IMR-90 (cell line): ENCODE results near the gene CYTH4. TPM values are rescaled to one million over a fixed set of nuclear protein-coding genes. Genes with fewer than 3 reads are reported as not detected.

Experiments used
- ATAC-seq: fragments of 200-7000 bp; cut with Tn5 transposase; 2 replicates; pipeline ENCODE4 v1.9.1; 2020; ENCODE audit warnings: low read depth, mild to moderate bottlenecking, moderate library complexity
- BruUV-seq: library from RNA; stranded (reverse); fragments of 400-500 nt; replicated peaks from 2 replicates; lab custom pipeline; 2021; lab: Mats Ljungman, UMichigan
- CTCF ChIA-PET: fragments of 300-600 bp; formaldehyde crosslinking; extraction: SDS; loops from one replicate; lab custom pipeline; 2021; ENCODE audit warnings: antibody characterized with exemption; lab: Yijun Ruan, JAX
- POLR2A ChIA-PET: fragments of 300-600 bp; sonication (Branson Sonifier 250); formaldehyde crosslinking; loops from one replicate; lab custom pipeline; 2022; ENCODE audit warnings: antibody characterized with exemption; ENCODE audit not compliant: unreplicated experiment; lab: Charles Lee
- DNase-seq: peaks from one replicate; pipeline ENCODE4 v3.0.0; 2013
- H2AFZ ChIP-seq: replicated peaks from 2 replicates; pipeline ENCODE3; 2013; ENCODE audit warnings: low read length, mild to moderate bottlenecking; ENCODE audit not compliant: poor library complexity
- H2AK5ac ChIP-seq: 2 replicates; pipeline ENCODE4 v1.6.1; 2013; ENCODE audit warnings: low read depth, low read length, inconsistent platforms
- H2AK9ac ChIP-seq: replicated peaks from 2 replicates; pipeline ENCODE3; 2013; ENCODE audit warnings: mild to moderate bottlenecking, low read depth, low read length, moderate library complexity; ENCODE audit not compliant: poor library complexity
- H2BK120ac ChIP-seq: 2 replicates; pipeline ENCODE4 v1.6.1; 2013; ENCODE audit warnings: low read depth, low read length, inconsistent platforms
- H2BK15ac ChIP-seq: 3 replicates; pipeline ENCODE4 v1.6.1; 2013; ENCODE audit warnings: low read depth, low read length, inconsistent platforms
- H2BK20ac ChIP-seq: 2 replicates; pipeline ENCODE4 v1.6.1; 2013; ENCODE audit warnings: low read depth, mild to moderate bottlenecking, inconsistent platforms, low read length, moderate library complexity
- H2BK5ac ChIP-seq: 2 replicates; pipeline ENCODE4 v1.6.1; 2013; ENCODE audit warnings: mild to moderate bottlenecking, low read depth, low read length, inconsistent platforms; ENCODE audit not compliant: poor library complexity, severe bottlenecking
- H3K14ac ChIP-seq: replicated peaks from 2 replicates; pipeline ENCODE4 v1.6.1; 2013; ENCODE audit warnings: low read depth, low read length, inconsistent platforms
- H3K18ac ChIP-seq: 2 replicates; pipeline ENCODE4 v1.6.1; 2013; ENCODE audit warnings: low read depth, low read length, control low read depth
- H3K23ac ChIP-seq: 2 replicates; pipeline ENCODE4 v1.6.1; 2013; ENCODE audit warnings: low read depth, low read length, inconsistent platforms
- H3K27ac ChIP-seq: 2 replicates; pipeline ENCODE4 v1.5.1; 2013; ENCODE audit warnings: mild to moderate bottlenecking, control low read depth, low read length; ENCODE audit not compliant: insufficient read depth
- H3K27me3 ChIP-seq: 2 replicates; pipeline ENCODE4 v1.6.1; 2013; ENCODE audit warnings: low read length; ENCODE audit not compliant: control insufficient read depth, insufficient read depth
- H3K36me3 ChIP-seq: 2 replicates; pipeline ENCODE4 v1.6.1; 2013; ENCODE audit warnings: low read length, mixed read lengths; ENCODE audit not compliant: control insufficient read depth, insufficient read depth
- H3K4ac ChIP-seq: 2 replicates; pipeline ENCODE4 v1.6.1; 2013; ENCODE audit warnings: low read depth, low read length, inconsistent platforms
- H3K4me1 ChIP-seq: 2 replicates; pipeline ENCODE4 v1.6.1; 2013; ENCODE audit warnings: low read length, mixed read lengths; ENCODE audit not compliant: control insufficient read depth, insufficient read depth
- H3K4me2 ChIP-seq: 2 replicates; pipeline ENCODE4 v1.6.1; 2013; ENCODE audit warnings: low read depth, mild to moderate bottlenecking, control low read depth, low read length, moderate library complexity
- H3K4me3 ChIP-seq: 2 replicates; pipeline ENCODE4 v1.5.1; 2013; ENCODE audit warnings: low read depth, mild to moderate bottlenecking, control low read depth, low read length, moderate library complexity; ENCODE audit not compliant: insufficient read depth
- H3K56ac ChIP-seq: 2 replicates; pipeline ENCODE4 v1.6.1; 2013; ENCODE audit warnings: low read length, inconsistent platforms; ENCODE audit not compliant: insufficient read depth; ENCODE audit errors: extremely low read depth
- H3K79me1 ChIP-seq, 2 experiments: 2 replicates each; pipeline ENCODE4 v1.6.1; 2013; ENCODE audit warnings: low read length in 2 of 2, inconsistent platforms in 1 of 2, low read depth in 1 of 2
- H3K9ac ChIP-seq: 2 replicates; pipeline ENCODE4 v1.6.1; 2013; ENCODE audit warnings: low read depth, low read length, control low read depth
- H3K9me1 ChIP-seq: 2 replicates; pipeline ENCODE4 v1.6.1; 2013; ENCODE audit warnings: low read length, inconsistent platforms; ENCODE audit not compliant: insufficient read depth
- H3K9me3 ChIP-seq: 2 replicates; pipeline ENCODE4 v1.6.1; 2013; ENCODE audit warnings: low read length; ENCODE audit not compliant: control insufficient read depth, insufficient read depth
- H4K20me1 ChIP-seq: 2 replicates; pipeline ENCODE4 v1.6.1; 2013; ENCODE audit warnings: low read length, inconsistent platforms; ENCODE audit not compliant: insufficient read depth
- H4K5ac ChIP-seq: 2 replicates; pipeline ENCODE4 v1.6.1; 2013; ENCODE audit warnings: mild to moderate bottlenecking, low read depth, low read length, control low read depth
- H4K8ac ChIP-seq, 2 experiments: 2 replicates each; pipeline ENCODE4 v1.6.1; 2013; ENCODE audit warnings: low read depth in 2 of 2, low read length in 2 of 2, control low read depth in 1 of 2, inconsistent platforms in 1 of 2
- H4K91ac ChIP-seq: 2 replicates; pipeline ENCODE4 v1.6.1; 2013; ENCODE audit warnings: low read depth, low read length, inconsistent platforms; ENCODE audit not compliant: insufficient read depth
- MAFK ChIP-seq: IDR thresholded peaks from 2 replicates; pipeline ENCODE4 v1.6.1; 2012; ENCODE audit warnings: low read depth, low read length, improper control_type of control experiment
- WGBS, 2 experiments: methylation state at CpG; one replicate each; pipeline versions ENCODE4 v1.1.5 to v1.1.7; 2013; ENCODE audit warnings: missing lambda C conversion rate in 2 of 2; ENCODE audit not compliant: insufficient read length in 1 of 2; ENCODE audit errors: extremely low coverage in 2 of 2; 5-methylcytosine and 5-hydroxymethylcytosine counted together
- dilution Hi-C: fragments of 300-500 bp; cut with HindIII; formaldehyde crosslinking; loops from one replicate; pipeline ENCODE4 v1.14.3; 2018; ENCODE audit warnings: low sequenced_read_pairs; ENCODE audit not compliant: unreplicated experiment
- in situ Hi-C: fragments of 300-500 bp; cut with MboI; formaldehyde crosslinking; loops from 3 replicates; pipeline ENCODE4 v1.14.3; 2019; ENCODE audit warnings: low sequenced_read_pairs, inconsistent platforms, mixed read lengths
- intact Hi-C: fragments of 100-400 bp; cut with micrococcal nuclease; formaldehyde crosslinking; loops from 2 replicates; pipeline ENCODE4 v1.10.0; 2022
- polyA plus RNA-seq, 3 experiments: library from polyadenylated mRNA; depleted of rRNA; stranded (reverse); fragments of >200 nt; gene quantifications; 2 replicates each; pipeline ENCODE4 v1.2.3, GENCODE V29; 2012; ENCODE audit warnings: low replicate concordance in 1 of 3
- total RNA-seq: library from RNA; depleted of rRNA; stranded (reverse); fragments of >200 nt; gene quantifications from 2 replicates; pipeline ENCODE4 v1.2.3, GENCODE V29; 2012

Gene CYTH4
- total and polyA plus RNA-seq, 2 of the 4 experiments (the other 2 are of a cell fraction), result 0.36 to 0.55 TPM

- Histone ChIP-seq H3K23ac (no peak overlapping the region), H3K4ac (no peak overlapping the region; the same call in 1 of the 2 replicates), H2BK20ac (no peak overlapping the region), H3K56ac (no peak overlapping the region), H3K27me3 (peaks cover 5% of the 10 kb centered on the region), H4K91ac (no peak overlapping the region), H2AFZ (no peak overlapping the region), H3K27ac (no peak overlapping the region), H3K9me1 (no peaks in the 10 kb centered on the region), H4K8ac (no peak overlapping the region), H3K4me2 (no peak overlapping the region), H2BK15ac (no peak overlapping the region), H2AK5ac (peak overlapping the region; percentile 5; the same call in 1 of the 2 replicates), H4K5ac (no peak overlapping the region), H3K18ac (no peak overlapping the region), H2BK5ac (no peak overlapping the region), H3K36me3 (no peaks in the 10 kb centered on the region), H3K9ac (no peak overlapping the region), H2AK9ac (no peak overlapping the region), H3K4me3 (no peak overlapping the region), H3K79me1 (no peaks in the 10 kb centered on the region), H3K14ac (no peak overlapping the region), H3K4me1 (peaks cover 5% of the 10 kb centered on the region), H3K9me3 (peaks cover 13% of the 10 kb centered on the region), H4K20me1 (no peaks in the 10 kb centered on the region), H2BK120ac (no peak overlapping the region)
- WGBS, 2 experiments, result no CpG with 5 or more reads among the region's 5 CpGs
- dilution Hi-C loops (no loop called here), intact Hi-C loops (no loop called here), in situ Hi-C loops (no loop called here)
- BruUV-seq, result no TSS peak
- ChIA-PET POLR2A (no interaction called here), CTCF (interaction anchor here (0.6 to 0.7 kb wide), 2 partner anchors 33 to 60 kb away, joined by 3 to 4 read pairs; no protein-coding TSS in a partner anchor)
- DNase-seq (no peak), ATAC-seq (no peak)
- no peak for TF ChIP-seq MAFK
Measured at GRCh38 chr22:37262346-37262745, 20.0 kb upstream of the CYTH4 start.
